OCI-M1 (cell line): Measurements from ENCODE around the gene MAD1L1.

Experiments
- DNase-seq: peaks from one replicate; lab custom pipeline; 2025; lab: John Stamatoyannopoulos, UW

MAD1L1 gene

GRCh38 chr7:2103071-2103898, 129.5 kb downstream of the MAD1L1 start:
- DNase-seq: no peak

- DNase-seq: no peak
These were observed 130.4 kb downstream of the MAD1L1 start for GRCh38 chr7:2102375-2102723.

- no peak for DNase-seq
These were observed 130.9 kb downstream of the MAD1L1 start for GRCh38 chr7:2101630-2102374.

GRCh38 chr7:2100278-2101208, 132.2 kb downstream of the MAD1L1 start:
- no peak for DNase-seq

- no peak for DNase-seq
These were observed 133.4 kb downstream of the MAD1L1 start for GRCh38 chr7:2099048-2099957.

- DNase-seq: no peak
These were observed 134.2 kb downstream of the MAD1L1 start for GRCh38 chr7:2098496-2098895.

GRCh38 chr7:2098056-2098455, 134.7 kb downstream of the MAD1L1 start:
- DNase-seq: no peak

GRCh38 chr7:2097492-2097891, 135.3 kb downstream of the MAD1L1 start:
- no peak for DNase-seq

GRCh38 chr7:2096692-2097387, 135.9 kb downstream of the MAD1L1 start:
- DNase-seq: no peak

- DNase-seq: no peak
These were observed 137.3 kb downstream of the MAD1L1 start for GRCh38 chr7:2095436-2095835.

- DNase-seq: no peak
These were observed 138.2 kb downstream of the MAD1L1 start for GRCh38 chr7:2094454-2095045.

- no peak for DNase-seq
These were observed 138.9 kb downstream of the MAD1L1 start for GRCh38 chr7:2093843-2094220.

GRCh38 chr7:2093215-2093842, 139.4 kb downstream of the MAD1L1 start:
- DNase-seq: no peak

- no peak for DNase-seq
These were observed 140.5 kb downstream of the MAD1L1 start for GRCh38 chr7:2092279-2092678.

GRCh38 chr7:2090526-2091520, 141.9 kb downstream of the MAD1L1 start:
- no peak for DNase-seq

- DNase-seq: no peak
These were observed 143.9 kb downstream of the MAD1L1 start for GRCh38 chr7:2088801-2089200.

- DNase-seq: no peak
These were observed 145.0 kb downstream of the MAD1L1 start for GRCh38 chr7:2087744-2088143.

- DNase-seq: no peak
These were observed 146.5 kb downstream of the MAD1L1 start for GRCh38 chr7:2086229-2086628.

GRCh38 chr7:2085804-2086203, 146.9 kb downstream of the MAD1L1 start:
- DNase-seq: no peak
